Astrocyte of the cerebellum (primary cell): ENCODE results near the gene RBBP7.

ENCODE experiments used
- DNase-seq: peaks from one replicate; pipeline ENCODE4 v3.0.0-alpha.2; 2011; ENCODE audit warnings: low read depth
- H3K4me3 ChIP-seq: 2 replicates; pipeline ENCODE4 v1.5.1; 2011; ENCODE audit warnings: mild to moderate bottlenecking, low read depth, low read length, moderate library complexity
- CTCF ChIP-seq: IDR thresholded peaks from 2 replicates; pipeline ENCODE4 v1.5.1; 2012; ENCODE audit warnings: low read length, low read depth, moderate library complexity, mild to moderate bottlenecking; ENCODE audit errors: missing control alignments
- in situ Hi-C: cut with HindIII; loops from 2 replicates; pipeline ENCODE4 v1.10.0; 2017; ENCODE audit warnings: low sequenced_read_pairs

RBBP7 gene

GRCh38 chrX:16828124-16828908 is 41.8 kb downstream of the RBBP7 start:
- no peak for TF ChIP-seq CTCF
- in situ Hi-C loops: no loop called here
- no peak overlapping the region for H3K4me3 ChIP-seq
- peak; percentile 59 for DNase-seq

- TF ChIP-seq CTCF: no peak
- no peak for DNase-seq
- no peak overlapping the region for H3K4me3 ChIP-seq
- in situ Hi-C loops: no loop called here
These were observed 42.9 kb downstream of the RBBP7 start for GRCh38 chrX:16827225-16827624.

GRCh38 chrX:16826207-16826606 is 44.0 kb downstream of the RBBP7 start:
- peak; percentile 40 for TF ChIP-seq CTCF
- in situ Hi-C loops: no loop called here
- H3K4me3 ChIP-seq: no peak overlapping the region
- DNase-seq: no peak

- no peak overlapping the region for H3K4me3 ChIP-seq
- no peak for TF ChIP-seq CTCF
- DNase-seq: no peak
- in situ Hi-C loops: no loop called here
These were observed 44.7 kb downstream of the RBBP7 start for GRCh38 chrX:16825264-16826035.

GRCh38 chrX:16822723-16823122 is 47.4 kb downstream of the RBBP7 start:
- in situ Hi-C loops: no loop called here
- no peak overlapping the region for H3K4me3 ChIP-seq
- TF ChIP-seq CTCF: no peak
- no peak for DNase-seq

- no peak for DNase-seq
- TF ChIP-seq CTCF: no peak
- H3K4me3 ChIP-seq: no peak overlapping the region
- in situ Hi-C loops: no loop called here
These were observed 50.5 kb downstream of the RBBP7 start for GRCh38 chrX:16819634-16820033.
